Right lobe of liver (tissue), 4 donors: Measurements from ENCODE around the gene HECTD4.

Experiments
- CTCF ChIP-seq, 4 donors: fragments of 200-600 bp in 3 of 4; fragments of 450-650 bp in 1 of 4; IDR thresholded peaks; one replicate each; pipeline versions ENCODE4 v1.5.1 to v1.8.0; 2016 to 2022; ENCODE audit warnings: antibody characterized with exemption in 4 of 4, mild to moderate bottlenecking in 2 of 4
- POLR2A ChIP-seq: fragments of 450-650 bp; IDR thresholded peaks from one replicate; pipeline ENCODE4 v1.6.1; 2017; ENCODE audit warnings: antibody characterized with exemption, mild to moderate bottlenecking
- donor health status: DM: no; HTN: no; CAD: no.
- donor health status: DM: no; HTN: no; CAD: no.
- donor health status: DM: no; HTN: yes; CAD: no.

- TF ChIP-seq POLR2A (no peak), CTCF (IDR thresholded peaks at IDR 0.05) (no peak)
Observed at GRCh38 chr12:112191840-112192321, 190.3 kb downstream of the HECTD4 start.
